GM23338 (cell line): ENCODE measurements around the gene CCDC160. TPM values are rescaled to one million over a fixed set of nuclear protein-coding genes. Genes with fewer than 3 reads are reported as not detected.

Source experiments
- ATAC-seq: fragments of 200-7000 bp; cut with Tn5 transposase; 3 replicates; pipeline ENCODE4 v1.9.1; 2020
- DNase-seq: peaks from one replicate; pipeline ENCODE4 v3.0.0-alpha.2; 2015; ENCODE audit warnings: low spot score
- H2AFZ ChIP-seq: fragments of 200-600 bp; sonication (generic); 2 replicates; pipeline ENCODE4 v1.8.0; 2016; ENCODE audit warnings: antibody characterized with exemption, mild to moderate bottlenecking, moderate library complexity
- H3F3A ChIP-seq: fragments of 200-600 bp; sonication (generic); replicated peaks from 2 replicates; pipeline ENCODE4 v1.8.0; 2017; ENCODE audit warnings: antibody characterized with exemption, mixed run types, low read depth
- H3K27ac ChIP-seq: fragments of 200-600 bp; sonication (generic); 2 replicates; pipeline ENCODE4 v1.6.1; 2016; ENCODE audit warnings: low read depth
- H3K27me3 ChIP-seq: fragments of 200-600 bp; sonication (generic); 2 replicates; pipeline ENCODE4 v1.8.0; 2016; ENCODE audit warnings: mild to moderate bottlenecking, mixed run types, moderate library complexity; ENCODE audit not compliant: insufficient read depth
- H3K36me3 ChIP-seq: fragments of 200-600 bp; sonication (generic); 2 replicates; pipeline ENCODE4 v1.8.0; 2016; ENCODE audit warnings: mild to moderate bottlenecking; ENCODE audit not compliant: insufficient read depth
- H3K4me1 ChIP-seq: fragments of 200-600 bp; sonication (generic); 2 replicates; pipeline ENCODE4 v1.8.0; 2016; ENCODE audit warnings: mild to moderate bottlenecking, moderate library complexity; ENCODE audit not compliant: insufficient read depth
- H3K4me2 ChIP-seq: fragments of 200-600 bp; sonication (generic); 2 replicates; pipeline ENCODE4 v1.7.1; 2017; ENCODE audit warnings: mixed run types
- H3K4me3 ChIP-seq: fragments of 200-600 bp; sonication (generic); 2 replicates; pipeline ENCODE4 v1.6.1; 2016; ENCODE audit warnings: mixed run types
- H3K79me2 ChIP-seq: fragments of 200-600 bp; sonication (generic); replicated peaks from 2 replicates; pipeline ENCODE4 v1.8.0; 2017; ENCODE audit warnings: mild to moderate bottlenecking; ENCODE audit not compliant: insufficient read depth
- H3K9me2 ChIP-seq: fragments of 200-600 bp; sonication (generic); 2 replicates; pipeline ENCODE4 v1.8.0; 2017; ENCODE audit not compliant: insufficient read depth
- H4K20me1 ChIP-seq: fragments of 200-600 bp; sonication (generic); replicated peaks from 2 replicates; pipeline ENCODE4 v1.8.0; 2017; ENCODE audit warnings: mild to moderate bottlenecking; ENCODE audit not compliant: insufficient read depth
- H3K27ac Mint-ChIP-seq: 2 replicates; pipeline ENCODE4 v1.8.0; 2020; ENCODE audit warnings: inconsistent platforms, mild to moderate bottlenecking, moderate library complexity, mixed read lengths
- H3K27me3 Mint-ChIP-seq: 3 replicates; pipeline ENCODE4 v1.8.0; 2022; ENCODE audit warnings: low read depth, mild to moderate bottlenecking, moderate library complexity, mixed read lengths, inconsistent platforms; ENCODE audit not compliant: insufficient read depth, poor library complexity
- H3K36me3 Mint-ChIP-seq: 3 replicates; pipeline ENCODE4 v1.8.0; 2021; ENCODE audit warnings: low read depth, mild to moderate bottlenecking, inconsistent platforms, moderate library complexity, mixed read lengths
- H3K4me1 Mint-ChIP-seq: 3 replicates; pipeline ENCODE4 v1.8.0; 2020; ENCODE audit warnings: mild to moderate bottlenecking, inconsistent platforms, mixed read lengths
- H3K4me3 Mint-ChIP-seq: 3 replicates; pipeline ENCODE4 v1.8.0; 2021; ENCODE audit warnings: moderate library complexity, mild to moderate bottlenecking, inconsistent platforms, mixed read lengths
- H3K9me3 Mint-ChIP-seq: 3 replicates; pipeline ENCODE4 v1.8.0; 2020; ENCODE audit warnings: moderate library complexity, mild to moderate bottlenecking, inconsistent platforms, mixed read lengths
- CREB1 ChIP-seq: fragments of 250-450 bp; sonication (Bioruptor Pico); IDR thresholded peaks from 2 replicates; pipeline ENCODE4 v1.5.0; 2020; ENCODE audit warnings: low read depth, mild to moderate bottlenecking, moderate library complexity
- CTCF ChIP-seq, 2 experiments: fragments of 200-600 bp in 1 of 2; sonication (generic) in 1 of 2; conservative IDR thresholded peaks; 2 replicates each; pipeline versions ENCODE4 v1.5.1 to v1.6.1; 2016 to 2017; ENCODE audit warnings: antibody characterized with exemption in 2 of 2, low read depth in 2 of 2, mild to moderate bottlenecking in 2 of 2, moderate library complexity in 1 of 2
- EZH2 ChIP-seq: fragments of 200-600 bp; sonication (generic); IDR thresholded peaks from one replicate; pipeline ENCODE4 v1.8.0; 2017; ENCODE audit warnings: antibody characterized with exemption, mild to moderate bottlenecking, low read depth; ENCODE audit not compliant: unreplicated experiment
- EZH2phosphoT487 ChIP-seq: fragments of 200-600 bp; sonication (generic); IDR thresholded peaks from one replicate; pipeline ENCODE4 v1.8.1; 2018; ENCODE audit warnings: antibody characterized with exemption; ENCODE audit not compliant: unreplicated experiment
- JUNB ChIP-seq: IDR thresholded peaks from one replicate; pipeline ENCODE4 v1.6.1; 2016; ENCODE audit warnings: antibody characterized with exemption; ENCODE audit not compliant: unreplicated experiment
- NANOG ChIP-seq: IDR thresholded peaks from 2 replicates; pipeline ENCODE4 v1.6.1; 2016; ENCODE audit warnings: antibody characterized with exemption, borderline replicate concordance
- POLR2AphosphoS5 ChIP-seq: IDR thresholded peaks from 2 replicates; pipeline ENCODE4 v1.6.1; 2016; ENCODE audit warnings: antibody characterized with exemption, low read depth
- REST ChIP-seq: IDR thresholded peaks from one replicate; pipeline ENCODE4 v1.6.1; 2018; ENCODE audit warnings: antibody characterized with exemption; ENCODE audit not compliant: unreplicated experiment
- STAT1 ChIP-seq: IDR thresholded peaks from one replicate; pipeline ENCODE4 v1.6.1; 2016; ENCODE audit warnings: antibody characterized with exemption; ENCODE audit not compliant: unreplicated experiment
- ZNF114 ChIP-seq: fragments of 250-450 bp; sonication (Bioruptor Pico); IDR thresholded peaks from 2 replicates; pipeline ENCODE4 v1.5.0; 2020; ENCODE audit warnings: mild to moderate bottlenecking, moderate library complexity
- ZNF331 ChIP-seq: fragments of 250-450 bp; sonication (Bioruptor Pico); IDR thresholded peaks from 2 replicates; pipeline ENCODE4 v1.5.0; 2020; ENCODE audit warnings: low read depth, mild to moderate bottlenecking, moderate library complexity
- ZNF462 ChIP-seq: fragments of 250-450 bp; sonication (Bioruptor Pico); IDR thresholded peaks from 2 replicates; pipeline ENCODE4 v1.5.0; 2020; ENCODE audit warnings: mild to moderate bottlenecking, moderate library complexity
- polyA plus RNA-seq: library from polyadenylated mRNA; unstranded; fragments of >200 nt; fragmentation: Nextera tagmentation; extraction: Ambion mirVana; gene quantifications from 2 replicates; pipeline ENCODE4 v1.2.1, GENCODE V29; 2016
- total RNA-seq: library from RNA; depleted of rRNA; stranded (reverse); fragments of >200 nt; shearing (Covaris generic); gene quantifications from 2 replicates; pipeline ENCODE4 v1.2.3, GENCODE V29; 2014
- TF ChIP-seq, protein P1 (sequence below): IDR thresholded peaks from 2 replicates; pipeline ENCODE4 v1.6.1; 2016; ENCODE audit warnings: antibody characterized with exemption

The CCDC160 gene
- total and polyA plus RNA-seq, 2 experiments from 2014 or later = 2.7 to 6.9 TPM

- H3K9me3 Mint-ChIP-seq = no peaks in the 10 kb centered on the region
- DNase-seq = no peak
- no peaks in the 10 kb centered on the region for H3F3A ChIP-seq
- H3K36me3 Mint-ChIP-seq = no peaks in the 10 kb centered on the region; the same call in 2 of the 3 replicates
- TF ChIP-seq ZNF462 (no peak), STAT1 (no peak), REST (no peak), ZNF331 (CRISPR knock-in tag) (no peak), ZNF114 (no peak), CTCF (conservative IDR thresholded peaks at IDR 0.05; ENCODE audit: low read depth in 2 of 2) (no peak), CREB1 (CRISPR knock-in tag) (no peak), NANOG (no peak), POLR2AphosphoS5 (no peak), EZH2 (no peak), JUNB (no peak), EZH2phosphoT487 (no peak)
- TF ChIP-seq, protein P1, sequence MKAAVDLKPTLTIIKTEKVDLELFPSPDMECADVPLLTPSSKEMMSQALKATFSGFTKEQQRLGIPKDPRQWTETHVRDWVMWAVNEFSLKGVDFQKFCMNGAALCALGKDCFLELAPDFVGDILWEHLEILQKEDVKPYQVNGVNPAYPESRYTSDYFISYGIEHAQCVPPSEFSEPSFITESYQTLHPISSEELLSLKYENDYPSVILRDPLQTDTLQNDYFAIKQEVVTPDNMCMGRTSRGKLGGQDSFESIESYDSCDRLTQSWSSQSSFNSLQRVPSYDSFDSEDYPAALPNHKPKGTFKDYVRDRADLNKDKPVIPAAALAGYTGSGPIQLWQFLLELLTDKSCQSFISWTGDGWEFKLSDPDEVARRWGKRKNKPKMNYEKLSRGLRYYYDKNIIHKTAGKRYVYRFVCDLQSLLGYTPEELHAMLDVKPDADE = no peak
- H3K4me3 Mint-ChIP-seq = no peak overlapping the region
- H3K4me3 ChIP-seq = no peak overlapping the region
- H3K27ac ChIP-seq = no peak overlapping the region
- peaks cover 23% of the 10 kb centered on the region for H3K4me1 Mint-ChIP-seq
- H3K27me3 Mint-ChIP-seq = peaks cover 2% of the 10 kb centered on the region
- no peaks in the 10 kb centered on the region for H3K27me3 ChIP-seq
- no peak overlapping the region for H3K27ac Mint-ChIP-seq
- H3K79me2 ChIP-seq = no peaks in the 10 kb centered on the region
- H3K36me3 ChIP-seq = no peaks in the 10 kb centered on the region
- H4K20me1 ChIP-seq = no peaks in the 10 kb centered on the region
- H3K4me2 ChIP-seq = no peak overlapping the region
- H3K9me2 ChIP-seq = no peaks in the 10 kb centered on the region
- H2AFZ ChIP-seq = no peak overlapping the region
- ATAC-seq = no peak
- H3K4me1 ChIP-seq = peaks cover 20% of the 10 kb centered on the region
These were observed 7.1 kb downstream of the CCDC160 start for GRCh38 chrX:134244043-134244442.
